ENCODE data around the gene STING1.
A peak's percentile ranks its signal among the peaks of the same experiment; 100 is the strongest.
"Not testable (repeated sequence)": the region's sequence is repeated elsewhere in the genome, so short reads cannot be mapped to it uniquely, and the experiment has no call there.

STING1 gene

GRCh38 chr5:139481122-139481533 lies 1.4 kb downstream of the STING1 start:
- H3K27ac ChIP-seq (ENCODE audit: low read depth, low read length), result peak overlapping the region; percentile 84
- no peaks in the 10 kb centered on the region for H3K27me3 ChIP-seq (ENCODE audit: control insufficient read depth in 1 of 2, insufficient read depth in 2 of 2, low read length in 2 of 2)
- no peaks in the 10 kb centered on the region for H3K9me3 ChIP-seq (ENCODE audit: control insufficient read depth in 1 of 2, low read length in 2 of 2)
- peaks cover 0 to 12% of the 10 kb centered on the region in 2 donors for H3K36me3 ChIP-seq (ENCODE audit: control insufficient read depth in 1 of 2, insufficient read depth in 2 of 2, low read length in 2 of 2)
- H3K9ac ChIP-seq (ENCODE audit: low read depth in 1 of 2, low read length in 2 of 2), result peak overlapping the region; percentile 72
- peaks cover 12 to 27% of the 10 kb centered on the region in 2 donors for H3K4me1 ChIP-seq (ENCODE audit: control insufficient read depth in 1 of 2, insufficient read depth in 2 of 2, low read length in 2 of 2)
- peak overlapping the region; percentile 66 to 68 for H3K4me3 ChIP-seq (ENCODE audit: low read depth in 1 of 2, low read length in 2 of 2)

GRCh38 chr5:139479729-139480128 lies 2.8 kb downstream of the STING1 start:
- Histone ChIP-seq H3K4me1 (ENCODE audit: control insufficient read depth in 1 of 2, insufficient read depth in 2 of 2, low read length in 2 of 2) (peaks cover 22 to 38% of the 10 kb centered on the region in 2 donors), H3K36me3 (ENCODE audit: control insufficient read depth in 1 of 2, insufficient read depth in 2 of 2, low read length in 2 of 2) (peaks cover 0 to 17% of the 10 kb centered on the region in 2 donors)
- not testable (repeated sequence) for H3K9ac ChIP-seq (ENCODE audit: low read depth in 1 of 2, low read length in 2 of 2); H3K27me3 ChIP-seq (ENCODE audit: control insufficient read depth in 1 of 2, insufficient read depth in 2 of 2, low read length in 2 of 2); H3K4me3 ChIP-seq (ENCODE audit: low read depth in 1 of 2, low read length in 2 of 2); H3K27ac ChIP-seq (ENCODE audit: low read depth, low read length); H3K9me3 ChIP-seq (ENCODE audit: control insufficient read depth in 1 of 2, low read length in 2 of 2)

GRCh38 chr5:139478657-139479423 lies 3.7 kb downstream of the STING1 start:
- not testable (repeated sequence) for H3K27ac ChIP-seq (ENCODE audit: low read depth, low read length); H3K27me3 ChIP-seq (ENCODE audit: control insufficient read depth in 1 of 2, insufficient read depth in 2 of 2, low read length in 2 of 2); H3K9me3 ChIP-seq (ENCODE audit: control insufficient read depth in 1 of 2, low read length in 2 of 2); H3K9ac ChIP-seq (ENCODE audit: low read depth in 1 of 2, low read length in 2 of 2); H3K4me3 ChIP-seq (ENCODE audit: low read depth in 1 of 2, low read length in 2 of 2)
- Histone ChIP-seq H3K4me1 (ENCODE audit: control insufficient read depth in 1 of 2, insufficient read depth in 2 of 2, low read length in 2 of 2) (peaks cover 26 to 38% of the 10 kb centered on the region in 2 donors), H3K36me3 (ENCODE audit: control insufficient read depth in 1 of 2, insufficient read depth in 2 of 2, low read length in 2 of 2) (peaks cover 0 to 17% of the 10 kb centered on the region in 2 donors)

- H3K4me3 ChIP-seq (ENCODE audit: low read depth in 1 of 2, low read length in 2 of 2), result no peak overlapping the region
- no peaks in the 10 kb centered on the region for H3K27me3 ChIP-seq (ENCODE audit: control insufficient read depth in 1 of 2, insufficient read depth in 2 of 2, low read length in 2 of 2)
- peaks cover 0 to 17% of the 10 kb centered on the region in 2 donors for H3K36me3 ChIP-seq (ENCODE audit: control insufficient read depth in 1 of 2, insufficient read depth in 2 of 2, low read length in 2 of 2)
- H3K4me1 ChIP-seq (ENCODE audit: control insufficient read depth in 1 of 2, insufficient read depth in 2 of 2, low read length in 2 of 2), result peaks cover 22 to 29% of the 10 kb centered on the region in 2 donors
- no peak overlapping the region for H3K27ac ChIP-seq (ENCODE audit: low read depth, low read length)
- H3K9me3 ChIP-seq (ENCODE audit: control insufficient read depth in 1 of 2, low read length in 2 of 2), result no peaks in the 10 kb centered on the region
- no peak overlapping the region for H3K9ac ChIP-seq (ENCODE audit: low read depth in 1 of 2, low read length in 2 of 2)
Measured at GRCh38 chr5:139475865-139476617, 6.5 kb downstream of the STING1 start.

- peak overlapping the region; percentile 19 to 33 for H3K4me3 ChIP-seq (ENCODE audit: low read depth in 1 of 2, low read length in 2 of 2)
- H3K4me1 ChIP-seq (ENCODE audit: control insufficient read depth in 1 of 2, insufficient read depth in 2 of 2, low read length in 2 of 2), result peaks cover 23 to 29% of the 10 kb centered on the region in 2 donors
- H3K27ac ChIP-seq (ENCODE audit: low read depth, low read length), result no peak overlapping the region
- peaks cover 0 to 17% of the 10 kb centered on the region in 2 donors for H3K36me3 ChIP-seq (ENCODE audit: control insufficient read depth in 1 of 2, insufficient read depth in 2 of 2, low read length in 2 of 2)
- H3K9ac ChIP-seq (ENCODE audit: low read depth in 1 of 2, low read length in 2 of 2), result no peak overlapping the region
- no peaks in the 10 kb centered on the region for H3K27me3 ChIP-seq (ENCODE audit: control insufficient read depth in 1 of 2, insufficient read depth in 2 of 2, low read length in 2 of 2)
- no peaks in the 10 kb centered on the region for H3K9me3 ChIP-seq (ENCODE audit: control insufficient read depth in 1 of 2, low read length in 2 of 2)
Measured at GRCh38 chr5:139474890-139475791, 7.4 kb downstream of the STING1 start.

GRCh38 chr5:139473565-139473964 lies 9.0 kb downstream of the STING1 start:
- Histone ChIP-seq H3K27ac (ENCODE audit: low read depth, low read length) (no peak overlapping the region), H3K27me3 (ENCODE audit: control insufficient read depth in 1 of 2, insufficient read depth in 2 of 2, low read length in 2 of 2) (no peaks in the 10 kb centered on the region), H3K9me3 (ENCODE audit: control insufficient read depth in 1 of 2, low read length in 2 of 2) (no peaks in the 10 kb centered on the region), H3K4me1 (ENCODE audit: control insufficient read depth in 1 of 2, insufficient read depth in 2 of 2, low read length in 2 of 2) (peaks cover 23 to 31% of the 10 kb centered on the region in 2 donors), H3K4me3 (ENCODE audit: low read depth in 1 of 2, low read length in 2 of 2) (no peak overlapping the region), H3K36me3 (ENCODE audit: control insufficient read depth in 1 of 2, insufficient read depth in 2 of 2, low read length in 2 of 2) (peaks cover 0 to 17% of the 10 kb centered on the region in 2 donors), H3K9ac (ENCODE audit: low read depth in 1 of 2, low read length in 2 of 2) (no peak overlapping the region)

- Histone ChIP-seq H3K4me1 (ENCODE audit: control insufficient read depth in 1 of 2, insufficient read depth in 2 of 2, low read length in 2 of 2) (peaks cover 23 to 35% of the 10 kb centered on the region in 2 donors), H3K9ac (ENCODE audit: low read depth in 1 of 2, low read length in 2 of 2) (no peak overlapping the region), H3K27me3 (ENCODE audit: control insufficient read depth in 1 of 2, insufficient read depth in 2 of 2, low read length in 2 of 2) (no peaks in the 10 kb centered on the region), H3K27ac (ENCODE audit: low read depth, low read length) (no peak overlapping the region), H3K9me3 (ENCODE audit: control insufficient read depth in 1 of 2, low read length in 2 of 2) (no peaks in the 10 kb centered on the region), H3K36me3 (ENCODE audit: control insufficient read depth in 1 of 2, insufficient read depth in 2 of 2, low read length in 2 of 2) (peaks cover 0 to 16% of the 10 kb centered on the region in 2 donors), H3K4me3 (ENCODE audit: low read depth in 1 of 2, low read length in 2 of 2) (no peak overlapping the region)
Measured at GRCh38 chr5:139473105-139473504, 9.5 kb downstream of the STING1 start.

GRCh38 chr5:139472386-139473030 lies 10.1 kb downstream of the STING1 start:
- peaks cover 0 to 10% of the 10 kb centered on the region in 2 donors for H3K36me3 ChIP-seq (ENCODE audit: control insufficient read depth in 1 of 2, insufficient read depth in 2 of 2, low read length in 2 of 2)
- H3K4me1 ChIP-seq (ENCODE audit: control insufficient read depth in 1 of 2, insufficient read depth in 2 of 2, low read length in 2 of 2), result peaks cover 23 to 35% of the 10 kb centered on the region in 2 donors
- H3K4me3 ChIP-seq (ENCODE audit: low read depth in 1 of 2, low read length in 2 of 2), result no peak overlapping the region
- no peak overlapping the region for H3K27ac ChIP-seq (ENCODE audit: low read depth, low read length)
- no peaks in the 10 kb centered on the region for H3K27me3 ChIP-seq (ENCODE audit: control insufficient read depth in 1 of 2, insufficient read depth in 2 of 2, low read length in 2 of 2)
- H3K9me3 ChIP-seq (ENCODE audit: control insufficient read depth in 1 of 2, low read length in 2 of 2), result no peaks in the 10 kb centered on the region
- no peak overlapping the region for H3K9ac ChIP-seq (ENCODE audit: low read depth in 1 of 2, low read length in 2 of 2)

GRCh38 chr5:139470821-139471300 lies 11.7 kb downstream of the STING1 start, which contains the start of gene SMIM33:
SMIM33 (plus strand) TSS chr5:139471004; CDS start chr5:139471122, 118 bp downstream.
- H3K27ac ChIP-seq (ENCODE audit: low read depth, low read length), result no peak within 1 kb of the TSS

More at GRCh38 chr5:139470821-139471300, 11.7 kb downstream of the STING1 start, which contains the start of gene SMIM33:
- Histone ChIP-seq H3K4me1 (ENCODE audit: control insufficient read depth in 1 of 2, insufficient read depth in 2 of 2, low read length in 2 of 2) (peaks cover 23 to 35% of the 10 kb centered on the region in 2 donors), H3K36me3 (ENCODE audit: control insufficient read depth in 1 of 2, insufficient read depth in 2 of 2, low read length in 2 of 2) (peaks cover 0 to 5% of the 10 kb centered on the region in 2 donors), H3K9ac (ENCODE audit: low read depth in 1 of 2, low read length in 2 of 2) (peak within 1 kb of the TSS; percentile 58 to 67), H3K9me3 (ENCODE audit: control insufficient read depth in 1 of 2, low read length in 2 of 2) (no peaks in the 10 kb centered on the region), H3K27me3 (ENCODE audit: control insufficient read depth in 1 of 2, insufficient read depth in 2 of 2, low read length in 2 of 2) (no peaks in the 10 kb centered on the region), H3K4me3 (ENCODE audit: low read depth in 1 of 2, low read length in 2 of 2) (peak within 1 kb of the TSS; percentile 54 to 60)
